Ovary (tissue), 9 donors: ENCODE results near the gene ZNF117. TPM values are rescaled to one million over a fixed set of nuclear protein-coding genes. Genes with fewer than 3 reads are reported as not detected.

ENCODE experiments used
- polyA plus RNA-seq, 2 donors: library from polyadenylated mRNA; stranded (reverse); fragments of 200-250 nt in 1 of 2; fragments of 350-450 nt in 1 of 2; fragmentation: Illumina TruSeq in 1 of 2; extraction: RNeasy Lipid Tissue Mini Kit (QIAGEN cat#74804) in 1 of 2; gene quantifications; one replicate each; pipeline ENCODE4 v1.2.3, GENCODE V29; 2013 to 2014
- small RNA-seq: library from RNA; depleted of rRNA; stranded (forward); fragments of <200 nt; gene quantifications from one replicate; pipeline ENCODE3, GENCODE V24; 2016
- total RNA-seq, 7 donors: library from RNA; depleted of rRNA in 2 of 7; stranded (reverse); fragments of >200 nt in 2 of 7; fragmentation: NEBNext Ultra II Directional in 3 of 7; extraction: Animal tissue kit (Norgen Biotek cat#: 25700) in 3 of 7; gene quantifications; one replicate each; pipeline versions ENCODE4 v1.1.0 to v1.2.4, GENCODE V29; 2016 to 2023
- donor health status: DM: no; HTN: no; CAD: no; lungs with moderate emphysema.
- donor health status: DM: no; HTN: no; CAD: no.
- donor health status: Bipolar disorder and iron deficiency.
- donor health status: DM: yes; HTN: yes; CAD: no.
- donor health status: DM: no; HTN: no; CAD: no.
- donor health status: DM: yes; HTN: yes; CAD: no.

ZNF117 gene
- total and polyA plus RNA-seq, 9 donors, result 2.9 to 18.4 (median 11.4) TPM

Small RNAs within 50 kb of the gene (small RNA-seq; reads per million reads assigned to genes)
- gene RNU6-1229P, result not detected

Other genes starting within 250 kb of the ZNF117 start
- gene ZNF138, start 196.6 kb downstream of the ZNF117 start, total RNA-seq, result 10 to 100 TPM in 4 of 7 donors, 1 to 10 TPM in 3; 6.4 to 14.1 (median 10.7) TPM
- gene ZNF138, start 196.6 kb downstream of the ZNF117 start, polyA plus RNA-seq, result 1 to 10 TPM; 5.3 to 9.3 TPM
- gene ZNF273, start 87.8 kb downstream of the ZNF117 start, total RNA-seq, result 10 to 100 TPM in 1 of 7 donors, 1 to 10 TPM in 6; 4.4 to 13.0 (median 7.3) TPM
- 1 to 10 TPM; 4.8 to 5.2 TPM for gene ZNF273, start 87.8 kb downstream of the ZNF117 start, polyA plus RNA-seq
- gene ERV3-1, start 15.7 kb upstream of the ZNF117 start, total RNA-seq, result 10 to 100 TPM in 6 of 7 donors, 1 to 10 TPM in 1; 9.7 to 13.8 (median 11.4) TPM
- 10 to 100 TPM in 1 of 2 donors, 1 to 10 TPM in 1; 3.1 to 17.9 TPM for gene ERV3-1, start 15.7 kb upstream of the ZNF117 start, polyA plus RNA-seq